Measurements from ENCODE around the gene CBX4.
A peak's percentile ranks its signal among the peaks of the same experiment; 100 is the strongest.

The CBX4 gene

GRCh38 chr17:79799538-79800324, 39.5 kb downstream of the CBX4 start:
- no peak for TF ChIP-seq CTCF (conservative IDR thresholded peaks at IDR 0.05; ENCODE audit: control insufficient read depth, insufficient read depth, low read depth, low read length)
- no peak overlapping the region for H3K4me3 ChIP-seq (ENCODE audit: control insufficient read depth, low read depth, low read length)
- no peak for DNase-seq (ENCODE audit: low read depth)

GRCh38 chr17:79799174-79799537, 40.1 kb downstream of the CBX4 start:
- no peak for TF ChIP-seq CTCF (conservative IDR thresholded peaks at IDR 0.05; ENCODE audit: control insufficient read depth, insufficient read depth, low read depth, low read length)
- H3K4me3 ChIP-seq (ENCODE audit: control insufficient read depth, low read depth, low read length) = no peak overlapping the region
- DNase-seq (ENCODE audit: low read depth) = no peak

GRCh38 chr17:79798299-79799173, 40.7 kb downstream of the CBX4 start:
- H3K4me3 ChIP-seq (ENCODE audit: control insufficient read depth, low read depth, low read length) = no peak overlapping the region

GRCh38 chr17:79797492-79798298, 41.5 kb downstream of the CBX4 start:
- peak overlapping the region; percentile 46 for H3K4me3 ChIP-seq (ENCODE audit: control insufficient read depth, low read depth, low read length)
- TF ChIP-seq CTCF (conservative IDR thresholded peaks at IDR 0.05; ENCODE audit: control insufficient read depth, insufficient read depth, low read depth, low read length) = no peak
- no peak for DNase-seq (ENCODE audit: low read depth)

More at GRCh38 chr17:79798299-79799173, 40.7 kb downstream of the CBX4 start:
- TF ChIP-seq CTCF (conservative IDR thresholded peaks at IDR 0.05; ENCODE audit: control insufficient read depth, insufficient read depth, low read depth, low read length) = no peak
- DNase-seq (ENCODE audit: low read depth) = peak; percentile 44

- H3K4me3 ChIP-seq (ENCODE audit: control insufficient read depth, low read depth, low read length) = peak within 1 kb of the TSS; percentile 71
- TF ChIP-seq CTCF (conservative IDR thresholded peaks at IDR 0.05; ENCODE audit: control insufficient read depth, insufficient read depth, low read depth, low read length) = no peak
Observed at GRCh38 chr17:79796763-79797491, 42.3 kb downstream of the CBX4 start, which contains the start of gene CBX8. TSS of gene CBX8 (minus strand) at chr17:79797077. CDS start at chr17:79796998, 79 bp downstream.

GRCh38 chr17:79796444-79796762, 42.8 kb downstream of the CBX4 start:
- TF ChIP-seq CTCF (conservative IDR thresholded peaks at IDR 0.05; ENCODE audit: control insufficient read depth, insufficient read depth, low read depth, low read length) = no peak
- no peak for DNase-seq (ENCODE audit: low read depth)
- H3K4me3 ChIP-seq (ENCODE audit: control insufficient read depth, low read depth, low read length) = peak overlapping the region; percentile 71

More at GRCh38 chr17:79796763-79797491, 42.3 kb downstream of the CBX4 start, which contains the start of gene CBX8:
- peak; percentile 99 for DNase-seq (ENCODE audit: low read depth)

Measured in fibroblast of mammary gland (primary cell).